NK-92 (cell line): ENCODE results near the gene UACA.

Experiments used
- DNase-seq: peaks from one replicate; lab custom pipeline; 2025; ENCODE audit not compliant: unreplicated experiment; lab: John Stamatoyannopoulos, UW

UACA gene

GRCh38 chr15:70788114-70789049 is 25.0 kb upstream of the UACA start:
- DNase-seq, result no peak

DNA sequence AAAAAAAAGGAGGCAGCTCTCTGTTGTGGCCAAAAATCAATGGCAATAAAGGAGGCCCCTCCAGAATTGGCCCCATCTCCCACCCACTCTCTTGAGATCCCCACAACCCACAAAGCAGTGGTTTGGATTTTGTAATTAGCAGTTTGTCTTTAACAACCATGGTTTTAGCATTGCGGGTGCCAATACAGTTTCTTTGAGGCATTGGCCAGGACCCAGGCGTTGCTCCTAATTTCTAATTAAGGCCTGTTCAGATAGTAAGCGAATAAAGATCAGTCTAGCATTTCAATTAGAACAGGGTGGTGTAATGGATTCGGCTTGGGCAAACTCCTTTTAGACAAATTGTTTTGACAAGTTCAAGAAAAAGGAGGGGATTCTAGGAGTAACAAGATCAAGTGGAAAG is 23.6 kb upstream of the UACA start:
- DNase-seq, result no peak

GRCh38 chr15:70783610-70784022 is 20.3 kb upstream of the UACA start:
- no peak for DNase-seq

- DNase-seq, result no peak
Observed at GRCh38 chr15:70783041-70783440, 19.7 kb upstream of the UACA start.

DNA sequence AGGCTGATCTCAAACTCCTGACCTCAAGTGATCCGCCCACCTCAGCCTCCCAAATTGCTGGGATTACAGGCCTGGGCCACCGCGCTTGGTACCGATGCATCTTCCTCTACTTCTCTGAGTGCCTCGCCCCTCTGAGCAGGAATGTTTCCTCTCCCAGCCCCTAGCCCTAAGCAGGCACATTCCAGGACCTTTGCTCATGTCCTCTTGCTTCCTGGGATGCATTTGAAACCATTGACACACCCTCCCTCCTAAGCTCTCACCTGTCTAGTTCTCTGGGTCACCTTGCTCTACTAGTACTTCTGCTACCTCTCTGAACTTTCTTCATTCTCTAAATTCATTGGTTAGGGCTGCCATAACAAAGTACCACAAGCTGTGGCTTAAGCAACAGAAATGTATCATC is 17.9 kb upstream of the UACA start:
- no peak for DNase-seq

DNA sequence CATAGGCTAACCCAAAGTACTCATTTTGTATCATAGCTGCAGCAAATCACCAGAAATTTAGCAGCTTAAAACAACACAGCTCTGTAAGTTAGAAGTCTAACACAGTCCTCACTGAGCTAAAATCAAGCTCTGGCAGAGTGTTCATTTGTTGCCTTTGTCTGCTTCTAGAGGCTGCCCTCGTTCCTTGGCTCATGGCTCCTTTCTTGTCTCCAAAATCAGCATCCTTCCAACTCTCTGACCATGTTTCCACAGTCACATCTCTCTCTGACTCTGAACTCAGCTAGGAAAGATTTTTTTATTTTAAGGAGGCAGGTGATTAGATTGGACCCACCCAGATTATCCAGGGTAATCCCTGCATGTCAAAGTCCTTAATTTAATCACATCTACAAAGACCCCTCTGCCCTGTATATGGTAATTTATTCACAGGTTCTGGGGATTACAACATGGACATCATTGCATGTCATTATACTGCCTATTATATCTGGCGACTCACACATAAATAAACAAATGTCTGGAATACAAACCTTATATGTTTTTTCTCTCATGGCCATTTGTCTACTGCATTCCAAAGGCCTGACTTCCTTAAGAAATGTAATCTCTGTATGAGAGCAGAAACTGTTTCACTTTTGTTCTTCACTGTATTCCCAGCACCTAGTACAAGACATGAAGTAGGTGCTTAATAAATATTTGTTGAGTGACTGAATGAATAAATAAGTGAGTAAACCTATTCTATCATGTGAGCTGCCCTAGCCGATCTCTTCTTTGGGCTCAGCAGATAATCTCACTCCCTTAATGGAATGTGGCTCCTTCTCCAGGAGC is 15.1 kb upstream of the UACA start:
- DNase-seq, result no peak

GRCh38 chr15:70777170-70777926 is 14.0 kb upstream of the UACA start:
- DNase-seq, result no peak

GRCh38 chr15:70775160-70775559 is 11.8 kb upstream of the UACA start:
- DNase-seq, result no peak

DNA sequence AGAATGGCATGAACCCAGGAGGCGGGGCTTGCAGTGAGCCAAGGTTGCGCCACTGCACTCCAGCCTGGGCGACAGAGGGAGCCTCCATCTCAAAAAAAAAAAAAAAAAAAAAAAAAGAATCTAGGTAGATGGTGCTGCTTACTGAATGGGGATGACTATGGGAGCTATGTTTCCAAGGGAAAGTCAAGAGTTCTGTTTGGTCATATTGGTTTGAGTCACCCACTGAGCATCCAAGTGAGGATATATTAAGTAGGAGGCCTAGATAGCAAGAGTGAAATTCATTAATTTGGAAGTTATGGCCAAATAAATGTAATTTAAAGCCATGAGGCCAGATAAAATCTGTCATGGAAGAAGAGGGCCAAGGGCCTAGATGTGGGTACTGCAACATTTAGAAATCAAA is 9.0 kb upstream of the UACA start:
- no peak for DNase-seq

GRCh38 chr15:70770863-70771262 is 7.5 kb upstream of the UACA start:
- no peak for DNase-seq

- DNase-seq, result no peak
Observed at GRCh38 chr15:70768257-70768883, 5.0 kb upstream of the UACA start.

GRCh38 chr15:70767667-70768066 is 4.3 kb upstream of the UACA start:
- no peak for DNase-seq

GRCh38 chr15:70766597-70766996 is 3.2 kb upstream of the UACA start:
- no peak for DNase-seq

GRCh38 chr15:70765504-70766281 is 2.3 kb upstream of the UACA start:
- DNase-seq, result no peak

DNA sequence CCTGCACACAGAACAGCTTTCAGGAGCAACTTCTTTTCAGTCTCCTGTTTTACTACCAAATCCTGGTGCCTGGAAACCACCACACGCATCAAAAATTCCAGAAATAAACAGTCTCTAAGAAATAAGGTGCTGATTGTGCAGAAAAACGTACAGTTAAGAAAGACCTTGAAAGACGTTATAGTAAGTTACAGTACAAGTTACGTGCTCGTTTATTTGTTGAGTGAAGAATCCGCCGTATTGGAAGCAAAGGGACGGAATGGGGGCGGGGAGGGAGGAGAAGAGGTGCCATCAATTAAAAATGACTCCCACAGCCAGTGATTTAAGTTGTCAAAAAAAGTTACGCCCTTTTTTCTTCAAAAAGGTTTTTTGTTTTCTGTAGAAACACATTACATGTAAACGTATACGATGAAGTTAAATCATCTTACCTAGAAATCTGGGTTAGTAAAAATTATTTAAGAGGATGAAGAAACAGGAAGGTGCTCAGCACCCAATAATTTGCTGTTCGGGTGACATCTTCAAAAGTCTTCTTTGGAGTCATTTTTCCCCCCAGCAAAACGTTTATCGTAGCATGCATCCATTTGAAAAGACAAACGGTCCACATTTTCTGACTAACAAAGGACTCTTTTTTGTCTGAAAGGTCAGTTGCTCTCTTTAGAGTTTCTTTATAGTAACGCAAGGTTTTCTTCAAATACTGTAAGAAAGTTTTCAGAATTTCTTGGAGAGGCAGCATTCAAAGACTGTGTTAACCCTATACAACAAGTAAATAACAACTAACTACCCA is 782 bp upstream of the UACA start:
- DNase-seq, result no peak

DNA sequence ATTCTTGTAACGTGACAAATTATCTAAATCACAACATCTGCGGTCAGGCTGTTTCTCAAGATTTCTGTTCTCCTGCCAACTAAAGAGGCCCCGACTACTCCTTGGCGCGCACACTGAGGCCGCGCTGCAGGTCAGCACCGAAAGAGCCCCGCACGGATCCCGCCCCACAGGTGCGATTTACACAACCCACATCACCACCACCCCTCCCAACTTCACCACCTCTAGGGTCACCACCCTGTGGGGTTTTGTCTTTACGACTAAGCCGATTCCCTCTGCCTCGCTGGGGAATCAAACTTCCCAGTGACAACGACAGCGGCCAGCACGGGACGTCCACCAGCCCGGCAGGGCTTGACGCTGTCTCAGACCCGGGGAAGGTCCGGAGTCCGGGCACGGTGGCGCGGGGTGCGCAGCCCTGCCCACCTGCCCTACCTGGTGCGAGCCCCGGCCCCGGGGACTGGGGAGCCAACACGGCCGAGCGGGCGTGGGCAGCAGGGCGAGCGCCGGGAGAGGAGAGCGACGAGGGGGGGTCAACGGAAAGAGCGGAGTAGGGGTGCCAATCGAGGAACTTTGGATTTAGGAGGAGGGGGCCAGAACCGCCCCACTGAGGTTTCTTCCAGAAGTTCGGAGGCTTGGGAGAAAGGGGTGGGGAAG is 764 bp downstream of the UACA start:
- DNase-seq, result no peak

GRCh38 chr15:70761931-70762468 is 1.4 kb downstream of the UACA start:
- no peak for DNase-seq

DNA sequence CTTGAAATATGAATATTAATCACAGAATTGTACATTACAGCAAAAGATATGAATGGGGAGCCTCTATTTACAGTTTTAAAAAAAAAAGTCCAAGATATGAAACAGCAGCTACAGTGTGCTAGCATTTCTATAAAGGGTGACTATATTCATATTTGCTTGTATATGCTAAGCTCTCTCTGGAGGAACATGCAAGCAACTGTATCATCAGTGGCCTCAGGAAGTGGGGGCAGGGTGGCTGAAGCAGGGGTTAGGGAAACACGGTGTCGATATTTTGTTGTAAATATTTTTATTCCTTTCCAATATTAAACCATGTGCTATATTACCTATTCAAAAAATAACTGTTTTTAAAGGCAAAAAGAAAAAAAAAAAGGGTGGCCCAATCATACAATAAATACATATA is 2.3 kb downstream of the UACA start:
- no peak for DNase-seq
